Measurements from ENCODE around the gene ARPC4.

DNA sequence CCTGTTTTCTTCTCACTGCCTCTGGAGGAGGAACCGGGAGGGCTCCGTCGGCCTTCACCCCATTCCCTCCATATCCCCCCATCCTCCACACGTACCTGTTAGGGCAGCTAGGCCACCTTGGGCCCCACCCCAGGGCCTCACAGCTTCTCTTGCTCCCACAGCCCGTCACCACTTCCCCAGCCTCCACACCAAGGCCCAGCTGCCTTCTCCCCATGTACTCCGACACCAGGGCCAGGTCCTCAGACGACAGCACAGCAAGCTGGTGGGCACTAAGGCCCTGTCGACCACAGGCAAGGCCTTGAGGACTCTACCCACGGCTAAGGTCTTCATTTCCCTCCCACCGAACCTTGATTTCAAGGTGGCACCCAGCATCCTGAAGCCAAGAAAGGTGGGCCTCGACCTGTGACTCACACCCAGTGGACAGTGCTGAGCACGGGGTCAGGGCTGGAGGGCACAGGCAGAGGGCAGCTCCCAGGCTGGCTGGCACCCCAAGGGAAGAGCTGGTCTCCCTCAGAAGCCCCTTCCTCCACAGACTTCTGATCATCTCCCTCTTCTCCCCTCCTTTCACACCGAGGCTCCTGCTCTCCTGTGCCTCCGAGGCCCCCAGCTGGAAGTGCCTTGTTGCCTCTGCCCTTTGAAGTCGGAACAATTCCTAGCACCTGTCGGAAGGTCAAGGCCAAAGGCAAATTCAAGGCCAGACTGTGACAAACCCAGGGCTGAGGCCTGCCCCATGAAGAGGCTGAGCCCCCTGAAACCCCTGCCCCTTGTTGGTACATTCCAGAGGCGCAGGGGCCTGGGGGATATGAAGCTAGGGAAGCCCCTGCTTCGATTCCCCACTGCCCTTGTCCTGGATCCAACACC is 41.9 kb downstream of the ARPC4 start:
- TF ChIP-seq, protein P1, sequence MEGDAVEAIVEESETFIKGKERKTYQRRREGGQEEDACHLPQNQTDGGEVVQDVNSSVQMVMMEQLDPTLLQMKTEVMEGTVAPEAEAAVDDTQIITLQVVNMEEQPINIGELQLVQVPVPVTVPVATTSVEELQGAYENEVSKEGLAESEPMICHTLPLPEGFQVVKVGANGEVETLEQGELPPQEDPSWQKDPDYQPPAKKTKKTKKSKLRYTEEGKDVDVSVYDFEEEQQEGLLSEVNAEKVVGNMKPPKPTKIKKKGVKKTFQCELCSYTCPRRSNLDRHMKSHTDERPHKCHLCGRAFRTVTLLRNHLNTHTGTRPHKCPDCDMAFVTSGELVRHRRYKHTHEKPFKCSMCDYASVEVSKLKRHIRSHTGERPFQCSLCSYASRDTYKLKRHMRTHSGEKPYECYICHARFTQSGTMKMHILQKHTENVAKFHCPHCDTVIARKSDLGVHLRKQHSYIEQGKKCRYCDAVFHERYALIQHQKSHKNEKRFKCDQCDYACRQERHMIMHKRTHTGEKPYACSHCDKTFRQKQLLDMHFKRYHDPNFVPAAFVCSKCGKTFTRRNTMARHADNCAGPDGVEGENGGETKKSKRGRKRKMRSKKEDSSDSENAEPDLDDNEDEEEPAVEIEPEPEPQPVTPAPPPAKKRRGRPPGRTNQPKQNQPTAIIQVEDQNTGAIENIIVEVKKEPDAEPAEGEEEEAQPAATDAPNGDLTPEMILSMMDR (IDR thresholded peaks at IDR 0.05), result no peak
- TF ChIP-seq POLR2A (IDR thresholded peaks at IDR 0.05; ENCODE audit: low read depth) (no peak), EP300 (IDR thresholded peaks at IDR 0.05) (no peak), POLR2AphosphoS5 (IDR thresholded peaks at IDR 0.05) (no peak)

All from esophagus muscularis mucosa (tissue), 4 donors.